K562 (cell line): ENCODE results near the gene WARS2. TPM values are rescaled to one million over a fixed set of nuclear protein-coding genes. Genes with fewer than 3 reads are reported as not detected.

Experiments
- ATAC-seq: fragments of 200-7000 bp; cut with Tn5 transposase; 3 replicates; pipeline ENCODE4 v1.9.1; 2020; ENCODE audit warnings: moderate library complexity
- BruUV-seq: library from RNA; stranded (reverse); fragments of 400-500 nt; replicated peaks from 2 replicates; lab custom pipeline; 2021; lab: Mats Ljungman, UMichigan
- CTCF ChIA-PET: fragments of 300-600 bp; formaldehyde crosslinking; extraction: SDS; loops from one replicate; lab custom pipeline; 2021; ENCODE audit warnings: low intra/inter-chr PET ratio; lab: Yijun Ruan, JAX
- POLR2A ChIA-PET: fragments of 300-600, 350-650 bp; sonication (Branson Sonifier 250); formaldehyde crosslinking; extraction: SDS; loops from one replicate; lab custom pipeline; 2021; ENCODE audit warnings: antibody characterized with exemption, inconsistent platforms; lab: Yijun Ruan, JAX
- DNase-seq, 4 experiments: peaks; one replicate each; pipeline versions ENCODE4 v3.0.0 to v3.0.0-alpha.2; 2011 to 2018; ENCODE audit warnings: low spot score in 3 of 4, mixed read lengths in 3 of 4; ENCODE audit errors: extremely low read depth in 1 of 4
- FAIRE-seq: peaks from 2 replicates; lab custom pipeline; 2011; peaks lifted over from hg19 to GRCh38; lab: Jason Lieb, UNC
- H2AFZ ChIP-seq: 2 replicates; pipeline ENCODE4 v1.6.0; 2011; ENCODE audit warnings: low read depth, low read length, control low read depth, inconsistent platforms
- H3K27ac ChIP-seq: fragments of 200-600 bp; 3 replicates; pipeline ENCODE4 v1.8.0; 2011; ENCODE audit warnings: low read depth, mild to moderate bottlenecking, control low read depth, inconsistent platforms, low read length, moderate library complexity, mixed read lengths; ENCODE audit errors: extremely low read depth
- H3K27me3 ChIP-seq, 2 experiments: fragments of 300-600 bp in 1 of 2; 2 replicates in 1 of 2; 3 replicates in 1 of 2; pipeline versions ENCODE4 v1.6.0 to v1.8.0; 2011; ENCODE audit warnings: inconsistent platforms in 2 of 2, low read length in 2 of 2, mild to moderate bottlenecking in 1 of 2, mixed read lengths in 1 of 2, moderate library complexity in 1 of 2; ENCODE audit not compliant: control insufficient read depth in 2 of 2, insufficient read depth in 2 of 2
- H3K36me3 ChIP-seq: fragments of 300-600 bp; 3 replicates; pipeline ENCODE4 v1.8.0; 2011; ENCODE audit warnings: mild to moderate bottlenecking, low read length, inconsistent platforms; ENCODE audit not compliant: control insufficient read depth, insufficient read depth
- H3K4me1 ChIP-seq, 2 experiments: fragments of 200-600 bp in 1 of 2; replicated peaks in 1 of 2; 2 replicates in 1 of 2; 3 replicates in 1 of 2; pipeline versions ENCODE4 v1.5.1 to v1.8.0; 2011; ENCODE audit warnings: inconsistent platforms in 2 of 2, low read length in 2 of 2, mild to moderate bottlenecking in 1 of 2, mixed read lengths in 1 of 2, moderate library complexity in 1 of 2; ENCODE audit not compliant: control insufficient read depth in 2 of 2, insufficient read depth in 2 of 2
- H3K4me2 ChIP-seq: 2 replicates; pipeline ENCODE4 v1.6.1; 2011; ENCODE audit warnings: low read length, control low read depth, inconsistent platforms, mixed read lengths; ENCODE audit not compliant: insufficient read depth
- H3K4me3 ChIP-seq: fragments of 200-600 bp; sonication (generic), shearing (Covaris generic); 2 replicates; pipeline ENCODE4 v1.5.1; 2016; ENCODE audit warnings: control low read depth, inconsistent platforms
- H3K79me2 ChIP-seq: fragments of 200-600 bp; 3 replicates; pipeline ENCODE4 v1.8.0; 2011; ENCODE audit warnings: low read length, inconsistent platforms; ENCODE audit not compliant: control insufficient read depth, insufficient read depth
- H3K9ac ChIP-seq, 2 experiments: 2 replicates each; pipeline versions ENCODE4 v1.6.0 to v1.6.1; 2011; ENCODE audit warnings: low read depth in 2 of 2, low read length in 2 of 2, control low read depth in 1 of 2, inconsistent platforms in 1 of 2, mild to moderate bottlenecking in 1 of 2, mixed read lengths in 1 of 2; ENCODE audit not compliant: insufficient read depth in 1 of 2
- H3K9me1 ChIP-seq: one replicate; pipeline ENCODE4 v1.6.0; 2011; ENCODE audit warnings: inconsistent platforms, mild to moderate bottlenecking, low read length, moderate library complexity; ENCODE audit not compliant: control insufficient read depth, insufficient read depth
- H3K9me3 ChIP-seq: replicated peaks from 2 replicates; pipeline ENCODE4 v1.5.1; 2011; ENCODE audit warnings: low read depth, low read length, inconsistent platforms; ENCODE audit not compliant: control insufficient read depth, insufficient read depth
- H4K20me1 ChIP-seq: replicated peaks from 2 replicates; pipeline ENCODE4 v1.6.1; 2011; ENCODE audit warnings: low read length, inconsistent platforms, mixed read lengths; ENCODE audit not compliant: control insufficient read depth, insufficient read depth
- ATF6 ChIP-seq: sonication (generic); formaldehyde crosslinking; IDR thresholded peaks from 2 replicates; pipeline ENCODE4 v1.4.0; 2020; ENCODE audit warnings: mild to moderate bottlenecking, missing genetic modification reagents
- BRD9 ChIP-seq: fragments of 450-650 bp; IDR thresholded peaks from 2 replicates; pipeline ENCODE4 v1.6.1; 2018; ENCODE audit warnings: low read depth; ENCODE audit not compliant: partially characterized antibody
- MLX ChIP-seq, 2 experiments: fragments of 450-650 bp in 1 of 2; sonication (generic) in 1 of 2; formaldehyde crosslinking; conservative IDR thresholded peaks; 2 replicates each; pipeline versions ENCODE4 v1.4.0 to v1.8.1; 2020 to 2022; ENCODE audit warnings: mild to moderate bottlenecking in 1 of 2, missing genetic modification reagents in 1 of 2
- MTF1 ChIP-seq: fragments of 250-450 bp; sonication (Bioruptor Pico); IDR thresholded peaks from 2 replicates; pipeline ENCODE4 v1.9.0; 2021; ENCODE audit warnings: moderate library complexity, mild to moderate bottlenecking, inconsistent platforms, borderline replicate concordance
- MYNN ChIP-seq, 2 experiments: sonication (generic); formaldehyde crosslinking in 1 of 2; IDR thresholded peaks; 2 replicates each; pipeline versions ENCODE4 v1.5.0 to v1.6.1; 2016 to 2020; ENCODE audit warnings: antibody characterized with exemption in 1 of 2, missing genetic modification reagents in 1 of 2
- NFXL1 ChIP-seq: fragments of 450-650 bp; formaldehyde crosslinking; IDR thresholded peaks from 2 replicates; pipeline ENCODE4 v1.4.0; 2021; ENCODE audit warnings: mild to moderate bottlenecking
- NRF1 ChIP-seq, 2 experiments: fragments of 450-650 bp; IDR thresholded peaks in 1 of 2; conservative IDR thresholded peaks in 1 of 2; 2 replicates each; pipeline ENCODE4 v1.6.1; 2014; ENCODE audit warnings: mild to moderate bottlenecking in 2 of 2
- PTTG1 ChIP-seq: fragments of 450-650 bp; IDR thresholded peaks from 2 replicates; pipeline ENCODE4 v1.6.1; 2016; ENCODE audit warnings: low read depth, mild to moderate bottlenecking, missing genetic modification characterization, missing compliant biosample characterization
- RFX7 ChIP-seq: fragments of 250-450 bp; sonication (Bioruptor Pico); IDR thresholded peaks from 2 replicates; pipeline ENCODE4 v1.5.1; 2021; ENCODE audit warnings: mild to moderate bottlenecking
- SETDB1 ChIP-seq: IDR thresholded peaks from one replicate; pipeline ENCODE4 v1.6.1; 2012; ENCODE audit warnings: low read length, control low read depth, inconsistent platforms
- ZBTB33 ChIP-seq: sonication (generic); formaldehyde crosslinking; IDR thresholded peaks from 2 replicates; pipeline ENCODE4 v1.8.1; 2023; ENCODE audit warnings: mild to moderate bottlenecking, missing genetic modification reagents
- ZNF57 ChIP-seq: fragments of 450-650 bp; formaldehyde crosslinking; IDR thresholded peaks from 2 replicates; pipeline ENCODE4 v1.4.0; 2020; ENCODE audit warnings: mild to moderate bottlenecking, moderate library complexity
- WGBS: fragments of 100-300 bp; shearing (Covaris generic); methylation state at CpG from one replicate; pipeline ENCODE4 v1.1.6; 2016; ENCODE audit warnings: low coverage, mixed read lengths; ENCODE audit not compliant: insufficient coverage; ENCODE audit errors: missing lambda C conversion rate; 5-methylcytosine and 5-hydroxymethylcytosine counted together
- in situ Hi-C: fragments of 300-500 bp; cut with MboI; formaldehyde crosslinking; loops from 4 replicates; pipeline ENCODE4 v1.15.0; 2018; ENCODE audit warnings: inconsistent platforms, mixed read lengths
- intact Hi-C: fragments of 100-400 bp; cut with micrococcal nuclease; formaldehyde crosslinking; loops from 2 replicates; pipeline ENCODE4 v1.14.2; 2022
- polyA plus RNA-seq, 8 experiments: library from polyadenylated mRNA; depleted of rRNA in 4 of 8; stranded (reverse) in 5 of 8; unstranded in 3 of 8; fragments of >200 nt; fragmentation: Nextera tagmentation in 2 of 8; fragmentation: Illumina TruSeq in 1 of 8; extraction: Ambion mirVana in 2 of 8; extraction: Trizol in 1 of 8; gene quantifications; 2 replicates each; pipeline versions ENCODE4 v1.2.1 to v1.2.3, GENCODE V29; 2011 to 2014; ENCODE audit warnings: inconsistent platforms in 1 of 8, missing spikeins in 1 of 8
- total RNA-seq, 7 experiments: library from RNA; depleted of rRNA in 6 of 7; stranded (reverse); fragments of >200 nt in 6 of 7; fragmentation: Illumina TruSeq in 2 of 7; extraction: Trizol in 2 of 7; gene quantifications; 2 replicates each; pipeline versions ENCODE4 v1.2.1 to v1.2.3, GENCODE V29; 2011 to 2021; ENCODE audit warnings: low replicate concordance in 1 of 7

The WARS2 gene
- total and polyA plus RNA-seq, 9 of the 15 experiments (the other 6 are each of a cell fraction or from before 2014, with no cell fraction given): 5.7 to 18.0 (median 16.9) TPM

- no peaks in the 10 kb centered on the region for H4K20me1 ChIP-seq
- H3K4me3 ChIP-seq: no peak overlapping the region
- no peaks in the 10 kb centered on the region for H3K9me3 ChIP-seq
- H3K4me2 ChIP-seq: no peak overlapping the region
- H2AFZ ChIP-seq: no peak overlapping the region
- FAIRE-seq (no peak), ATAC-seq (no peak; the same call in 2 of the 3 replicates), DNase-seq (no peak)
- no TSS peak for BruUV-seq
- H3K4me1 ChIP-seq: peaks cover 0 to 10% of the 10 kb centered on the region in 2 experiments; a peak in 2 of 5 replicates
- H3K36me3 ChIP-seq: no peaks in the 10 kb centered on the region
- in situ Hi-C loops: no loop called here
- no peak overlapping the region for H3K27ac ChIP-seq
- H3K27me3 ChIP-seq: peaks cover 13 to 41% of the 10 kb centered on the region in 2 experiments; a peak in 3 of 5 replicates
- no peaks in the 10 kb centered on the region for H3K79me2 ChIP-seq
- intact Hi-C loops: loop anchor here (2.0 to 5.0 kb wide), 2 partner anchors 786 to 853 kb away; no protein-coding TSS in a partner anchor
- ChIA-PET CTCF (interaction anchor here (1.3 kb wide), 1 partner anchor 853 kb away, joined by 4 read pairs; no protein-coding TSS in a partner anchor), POLR2A (no interaction called here)
- H3K9ac ChIP-seq: no peak overlapping the region
- 29% methylated on average over 50 of the region's 61 CpGs for WGBS
- no peaks in the 10 kb centered on the region for H3K9me1 ChIP-seq
- TF ChIP-seq BRD9 (no peak), MYNN (IDR thresholded peaks at IDR 0.05) (no peak), MYNN (CRISPR knock-in tag; IDR thresholded peaks at IDR 0.05) (no peak), ATF6 (CRISPR knock-in tag) (no peak), MLX (CRISPR knock-in tag; conservative IDR thresholded peaks at IDR 0.05) (no peak), ZNF57 (CRISPR knock-in tag) (no peak), PTTG1 (tag) (no peak), MTF1 (CRISPR knock-in tag) (no peak), ZBTB33 (no peak), NRF1 (conservative IDR thresholded peaks at IDR 0.05 in 1 of 2, IDR thresholded peaks at IDR 0.05 in 1 of 2) (no peak), SETDB1 (no peak), RFX7 (CRISPR knock-in tag) (no peak), NFXL1 (CRISPR knock-in tag) (no peak)
These were observed 132.6 kb downstream of the WARS2 start for GRCh38 chr1:119007670-119008482.
